Suprapubic skin (tissue), 4 donors: ENCODE results near the gene ZC3H4.

ENCODE experiments used
- EP300 ChIP-seq: sonication (generic); formaldehyde crosslinking; IDR thresholded peaks from one replicate; pipeline ENCODE4 v1.6.1; 2017; ENCODE audit warnings: antibody characterized with exemption
- POLR2AphosphoS5 ChIP-seq, 3 donors: sonication (generic); formaldehyde crosslinking; IDR thresholded peaks; one replicate each; pipeline ENCODE4 v1.6.1; 2017; ENCODE audit warnings: antibody characterized with exemption in 3 of 3
- TF ChIP-seq, protein P1 (sequence below), 2 donors: fragments of 200-600 bp in 1 of 2; fragments of 450-650 bp in 1 of 2; sonication (generic) in 1 of 2; IDR thresholded peaks; one replicate each; pipeline ENCODE4 v1.5.1; 2016 to 2019; ENCODE audit warnings: antibody characterized with exemption in 2 of 2, mild to moderate bottlenecking in 1 of 2, moderate library complexity in 1 of 2

DNA sequence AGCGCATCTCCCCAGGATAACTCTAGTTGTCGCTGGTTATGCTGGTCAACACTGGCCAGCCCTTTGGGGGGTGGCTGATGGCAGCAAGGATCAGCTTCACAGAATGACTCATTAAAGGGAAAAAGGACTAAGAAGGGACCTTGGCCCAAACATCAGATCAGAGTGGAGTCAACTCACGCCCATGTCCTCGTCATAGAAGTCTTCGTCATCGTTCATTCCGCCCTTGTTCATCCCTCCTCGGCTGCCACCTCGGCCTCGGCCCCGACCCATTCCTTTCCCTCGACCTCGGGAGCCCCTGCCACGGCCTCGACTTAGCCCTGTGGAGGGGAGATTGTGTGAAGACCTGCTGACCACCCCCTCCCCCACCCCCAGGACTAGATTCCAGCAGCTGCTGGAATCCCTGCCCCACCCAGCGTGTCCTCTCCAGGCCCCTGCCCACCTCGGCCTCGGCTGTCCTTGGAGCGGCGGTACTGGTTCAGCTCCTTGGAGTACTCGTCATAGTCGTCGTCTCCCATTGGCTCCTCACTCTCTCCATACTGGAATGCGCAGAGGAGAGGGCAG, 28.6 kb downstream of the ZC3H4 start:
- TF ChIP-seq, protein P1, sequence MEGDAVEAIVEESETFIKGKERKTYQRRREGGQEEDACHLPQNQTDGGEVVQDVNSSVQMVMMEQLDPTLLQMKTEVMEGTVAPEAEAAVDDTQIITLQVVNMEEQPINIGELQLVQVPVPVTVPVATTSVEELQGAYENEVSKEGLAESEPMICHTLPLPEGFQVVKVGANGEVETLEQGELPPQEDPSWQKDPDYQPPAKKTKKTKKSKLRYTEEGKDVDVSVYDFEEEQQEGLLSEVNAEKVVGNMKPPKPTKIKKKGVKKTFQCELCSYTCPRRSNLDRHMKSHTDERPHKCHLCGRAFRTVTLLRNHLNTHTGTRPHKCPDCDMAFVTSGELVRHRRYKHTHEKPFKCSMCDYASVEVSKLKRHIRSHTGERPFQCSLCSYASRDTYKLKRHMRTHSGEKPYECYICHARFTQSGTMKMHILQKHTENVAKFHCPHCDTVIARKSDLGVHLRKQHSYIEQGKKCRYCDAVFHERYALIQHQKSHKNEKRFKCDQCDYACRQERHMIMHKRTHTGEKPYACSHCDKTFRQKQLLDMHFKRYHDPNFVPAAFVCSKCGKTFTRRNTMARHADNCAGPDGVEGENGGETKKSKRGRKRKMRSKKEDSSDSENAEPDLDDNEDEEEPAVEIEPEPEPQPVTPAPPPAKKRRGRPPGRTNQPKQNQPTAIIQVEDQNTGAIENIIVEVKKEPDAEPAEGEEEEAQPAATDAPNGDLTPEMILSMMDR (IDR thresholded peaks at IDR 0.05) = no peak
- no peak for TF ChIP-seq POLR2AphosphoS5 (IDR thresholded peaks at IDR 0.05)
- no peak for TF ChIP-seq EP300
